Endothelial cell of umbilical vein (primary cell): ENCODE results near the gene KL. TPM values are rescaled to one million over a fixed set of nuclear protein-coding genes. Genes with fewer than 3 reads are reported as not detected.

ENCODE experiments used
- BruUV-seq: library from RNA; stranded (reverse); fragments of 400-500 nt; replicated peaks from 2 replicates; lab custom pipeline; 2021; lab: Mats Ljungman, UMichigan
- CTCF ChIA-PET: fragments of 300-600, 350-600 bp; sonication (Branson Sonifier 250); formaldehyde crosslinking; loops from one replicate; lab custom pipeline; 2021; ENCODE audit warnings: antibody characterized with exemption, inconsistent platforms; lab: Charles Lee
- POLR2A ChIA-PET: fragments of 300-600, 350-600 bp; sonication (Branson Sonifier 250); formaldehyde crosslinking; loops from one replicate; lab custom pipeline; 2021; ENCODE audit warnings: antibody characterized with exemption, inconsistent platforms; lab: Charles Lee
- DNase-seq: peaks from one replicate; pipeline ENCODE4 v3.0.0-alpha.2; 2011; ENCODE audit warnings: low read depth, low spot score
- FAIRE-seq: peaks from 2 replicates; lab custom pipeline; 2011; peaks lifted over from hg19 to GRCh38; lab: Jason Lieb, UNC
- H2AFZ ChIP-seq: 2 replicates; pipeline ENCODE4 v1.6.0; 2012; ENCODE audit warnings: low read depth, low read length, control low read depth, inconsistent platforms
- H3K27ac ChIP-seq: 2 replicates; pipeline ENCODE4 v1.5.1; 2011; ENCODE audit warnings: low read depth, mild to moderate bottlenecking, control low read depth, low read length, moderate library complexity; ENCODE audit not compliant: insufficient read depth
- H3K27me3 ChIP-seq, 2 experiments: 2 replicates each; pipeline versions ENCODE4 v1.6.0 to v1.6.1; 2011; ENCODE audit warnings: low read length in 2 of 2, mixed read lengths in 1 of 2; ENCODE audit not compliant: control insufficient read depth in 2 of 2, insufficient read depth in 2 of 2
- H3K36me3 ChIP-seq, 2 experiments: 2 replicates in 1 of 2; 3 replicates in 1 of 2; pipeline ENCODE4 v1.5.1; 2011; ENCODE audit warnings: low read length in 2 of 2, mild to moderate bottlenecking in 1 of 2, moderate library complexity in 1 of 2; ENCODE audit not compliant: control insufficient read depth in 2 of 2, insufficient read depth in 2 of 2; ENCODE audit errors: extremely low read depth in 1 of 2
- H3K4me1 ChIP-seq: 3 replicates; pipeline ENCODE4 v1.5.1; 2011; ENCODE audit warnings: mild to moderate bottlenecking, low read length; ENCODE audit not compliant: control insufficient read depth, insufficient read depth; ENCODE audit errors: extremely low read depth
- H3K4me2 ChIP-seq: 2 replicates; pipeline ENCODE4 v1.6.1; 2011; ENCODE audit warnings: low read length, control low read depth, mixed read lengths; ENCODE audit not compliant: insufficient read depth
- H3K4me3 ChIP-seq, 3 experiments: fragments of 200-600 bp in 1 of 3; sonication (generic), shearing (Covaris generic) in 1 of 3; replicated peaks in 1 of 3; 2 replicates each; pipeline ENCODE4 v1.5.1; 2011 to 2016; ENCODE audit warnings: control low read depth in 3 of 3, low read length in 3 of 3, mild to moderate bottlenecking in 2 of 3, inconsistent platforms in 1 of 3, low read depth in 1 of 3, moderate library complexity in 1 of 3; ENCODE audit not compliant: insufficient read depth in 1 of 3
- H3K79me2 ChIP-seq: 2 replicates; pipeline ENCODE4 v1.6.0; 2012; ENCODE audit warnings: low read length, inconsistent platforms; ENCODE audit not compliant: control insufficient read depth, insufficient read depth
- H3K9ac ChIP-seq: replicated peaks from 2 replicates; pipeline ENCODE3; 2011; ENCODE audit warnings: low read length, control low read depth; ENCODE audit not compliant: insufficient read depth; ENCODE audit errors: extremely low read depth
- H3K9me1 ChIP-seq: replicated peaks from 3 replicates; pipeline ENCODE4 v1.6.0; 2011; ENCODE audit warnings: mild to moderate bottlenecking, low read length; ENCODE audit not compliant: control insufficient read depth, insufficient read depth; ENCODE audit errors: extremely low read depth
- H3K9me3 ChIP-seq: replicated peaks from 2 replicates; pipeline ENCODE4 v1.5.1; 2012; ENCODE audit warnings: low read length, inconsistent platforms; ENCODE audit not compliant: control insufficient read depth, insufficient read depth
- H4K20me1 ChIP-seq: replicated peaks from 2 replicates; pipeline ENCODE3; 2011; ENCODE audit warnings: mild to moderate bottlenecking, low read length; ENCODE audit not compliant: control insufficient read depth, insufficient read depth; ENCODE audit errors: extremely low read depth
- EZH2 ChIP-seq: IDR thresholded peaks from 2 replicates; pipeline ENCODE4 v1.6.1; 2012; ENCODE audit warnings: borderline replicate concordance, low read depth, mild to moderate bottlenecking, moderate library complexity, low read length, inconsistent platforms; ENCODE audit not compliant: severe bottlenecking
- FOS ChIP-seq: IDR thresholded peaks from 2 replicates; pipeline ENCODE4 v1.6.1; 2011; ENCODE audit warnings: mild to moderate bottlenecking, low read length, moderate library complexity, borderline replicate concordance; ENCODE audit not compliant: insufficient read depth
- GATA2 ChIP-seq: IDR thresholded peaks from 2 replicates; pipeline ENCODE4 v1.7.0; 2011; ENCODE audit warnings: low read depth, mild to moderate bottlenecking, moderate library complexity, mixed read lengths, low read length; ENCODE audit not compliant: insufficient read length, insufficient read depth
- JUN ChIP-seq: IDR thresholded peaks from 2 replicates; pipeline ENCODE4 v1.6.1; 2011; ENCODE audit warnings: borderline replicate concordance, low read depth; ENCODE audit not compliant: insufficient read length, insufficient read depth
- MYC ChIP-seq: IDR thresholded peaks from one replicate; pipeline ENCODE4 v1.6.1; 2011; ENCODE audit warnings: mild to moderate bottlenecking, low read depth, low read length
- POLR2A ChIP-seq: IDR thresholded peaks from 2 replicates; pipeline ENCODE4 v1.6.1; 2012; ENCODE audit warnings: low read depth, mild to moderate bottlenecking, control low read depth, low read length
- POLR2AphosphoS5 ChIP-seq: IDR thresholded peaks from 2 replicates; pipeline ENCODE4 v1.6.1; 2012; ENCODE audit warnings: low read depth, mild to moderate bottlenecking, control low read depth, low read length, moderate library complexity; ENCODE audit not compliant: insufficient read depth
- dilution Hi-C: fragments of 300-500 bp; cut with MboI; formaldehyde crosslinking; loops from one replicate; pipeline ENCODE4 v1.15.0; 2019; ENCODE audit warnings: low sequenced_read_pairs; ENCODE audit not compliant: extremely low pct_ligation_motif_present
- intact Hi-C: fragments of 100-400 bp; cut with micrococcal nuclease; formaldehyde crosslinking; loops from one replicate; pipeline ENCODE4 v1.10.0; 2022
- polyA plus RNA-seq, 4 experiments: library from polyadenylated mRNA; depleted of rRNA in 3 of 4; stranded (reverse) in 3 of 4; unstranded in 1 of 4; fragments of >200 nt; gene quantifications; 2 replicates each; pipeline versions ENCODE4 v1.2.1 to v1.2.3, GENCODE V29; 2011 to 2012; ENCODE audit warnings: missing spikeins in 1 of 4
- total RNA-seq: library from RNA; stranded (reverse); gene quantifications from 2 replicates; pipeline ENCODE4 v1.2.3, GENCODE V29; 2021
- TF ChIP-seq, protein P1 (sequence below), 2 donors: IDR thresholded peaks; 1 replicate in 1 of 2; 2 replicates in 1 of 2; pipeline ENCODE4 v1.5.1; 2011; ENCODE audit warnings: low read length in 2 of 2, mild to moderate bottlenecking in 2 of 2, moderate library complexity in 2 of 2, control low read depth in 1 of 2, inconsistent platforms in 1 of 2, low read depth in 1 of 2; ENCODE audit not compliant: insufficient read depth in 1 of 2; ENCODE audit errors: extremely low read depth in 1 of 2
- TF ChIP-seq, protein P2 (sequence below): IDR thresholded peaks from 2 replicates; pipeline ENCODE4 v1.6.1; 2011; ENCODE audit not compliant: insufficient read depth, insufficient read length

KL gene
- total and polyA plus RNA-seq, 2 donors (not counting 3 experiments of a cell fraction or from before 2014, with no cell fraction given) = 0.01 to 0.07 TPM

DNA sequence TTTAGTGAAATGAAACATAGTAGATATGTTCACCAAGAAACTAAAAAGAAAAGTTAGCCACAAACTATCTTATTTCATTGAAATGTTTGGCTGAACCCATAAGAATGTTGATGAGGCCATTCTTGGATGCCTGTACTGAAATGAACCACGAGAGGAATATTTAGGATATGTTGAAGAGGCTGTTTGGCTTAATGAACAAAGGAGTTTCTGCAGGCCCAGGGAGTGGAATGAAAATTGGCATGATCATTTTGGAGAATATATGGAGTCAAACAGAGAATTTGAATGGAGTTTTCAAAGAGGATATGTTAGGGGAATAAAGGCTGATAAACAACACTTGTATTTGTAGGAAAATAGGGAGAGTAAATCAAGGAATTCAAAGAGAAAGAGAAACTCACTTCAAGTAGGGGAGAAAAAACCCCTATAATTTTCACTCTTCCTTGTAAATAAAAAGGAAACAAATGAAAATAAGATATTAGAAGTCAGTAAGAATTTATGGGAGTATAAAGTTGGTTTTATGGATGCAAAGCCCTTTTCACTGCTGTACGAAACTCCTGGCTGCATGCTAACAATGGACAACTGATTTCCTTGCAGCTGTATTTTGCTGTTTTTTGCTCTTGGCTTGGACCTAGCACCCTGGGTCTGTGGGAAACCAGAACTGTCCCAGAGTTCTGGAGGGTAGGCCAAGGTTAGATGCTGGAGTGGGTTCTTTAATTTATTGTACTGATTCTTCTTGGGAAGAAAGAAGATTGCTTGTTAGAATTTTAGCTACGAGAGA lies 36.5 kb downstream of the KL start:
- H3K4me2 ChIP-seq = no peak overlapping the region
- DNase-seq = no peak

More for the DNA sequence above, 36.5 kb downstream of the KL start:
- intact Hi-C loops = no loop called here
- Histone ChIP-seq H3K9ac (no peak overlapping the region), H3K4me1 (no peaks in the 10 kb centered on the region), H2AFZ (no peak overlapping the region), H3K27me3 (peaks cover 4 to 18% of the 10 kb centered on the region in 2 experiments), H3K36me3 (no peaks in the 10 kb centered on the region), H3K9me1 (no peaks in the 10 kb centered on the region), H3K27ac (no peak overlapping the region), H3K4me3 (no peak overlapping the region), H3K79me2 (no peaks in the 10 kb centered on the region), H4K20me1 (no peaks in the 10 kb centered on the region), H3K9me3 (no peaks in the 10 kb centered on the region)
- ChIA-PET CTCF (interaction anchor here (1.2 kb wide), 1 partner anchor 12 kb away, joined by 3 read pairs; no protein-coding TSS in a partner anchor), POLR2A (no interaction called here)
- TF ChIP-seq EZH2 (no peak), MYC (no peak), GATA2 (no peak), FOS (no peak), POLR2A (no peak), JUN (no peak), POLR2AphosphoS5 (no peak)
- TF ChIP-seq, protein P1, sequence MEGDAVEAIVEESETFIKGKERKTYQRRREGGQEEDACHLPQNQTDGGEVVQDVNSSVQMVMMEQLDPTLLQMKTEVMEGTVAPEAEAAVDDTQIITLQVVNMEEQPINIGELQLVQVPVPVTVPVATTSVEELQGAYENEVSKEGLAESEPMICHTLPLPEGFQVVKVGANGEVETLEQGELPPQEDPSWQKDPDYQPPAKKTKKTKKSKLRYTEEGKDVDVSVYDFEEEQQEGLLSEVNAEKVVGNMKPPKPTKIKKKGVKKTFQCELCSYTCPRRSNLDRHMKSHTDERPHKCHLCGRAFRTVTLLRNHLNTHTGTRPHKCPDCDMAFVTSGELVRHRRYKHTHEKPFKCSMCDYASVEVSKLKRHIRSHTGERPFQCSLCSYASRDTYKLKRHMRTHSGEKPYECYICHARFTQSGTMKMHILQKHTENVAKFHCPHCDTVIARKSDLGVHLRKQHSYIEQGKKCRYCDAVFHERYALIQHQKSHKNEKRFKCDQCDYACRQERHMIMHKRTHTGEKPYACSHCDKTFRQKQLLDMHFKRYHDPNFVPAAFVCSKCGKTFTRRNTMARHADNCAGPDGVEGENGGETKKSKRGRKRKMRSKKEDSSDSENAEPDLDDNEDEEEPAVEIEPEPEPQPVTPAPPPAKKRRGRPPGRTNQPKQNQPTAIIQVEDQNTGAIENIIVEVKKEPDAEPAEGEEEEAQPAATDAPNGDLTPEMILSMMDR (IDR thresholded peaks at IDR 0.05; ENCODE audit: extremely low read depth in 1 of 2, insufficient read depth in 1 of 2, low read depth in 1 of 2, low read length in 2 of 2) = no peak
- TF ChIP-seq, protein P2, sequence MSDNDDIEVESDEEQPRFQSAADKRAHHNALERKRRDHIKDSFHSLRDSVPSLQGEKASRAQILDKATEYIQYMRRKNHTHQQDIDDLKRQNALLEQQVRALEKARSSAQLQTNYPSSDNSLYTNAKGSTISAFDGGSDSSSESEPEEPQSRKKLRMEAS = no peak
- BruUV-seq = no TSS peak
- FAIRE-seq = no peak
- dilution Hi-C loops = no loop called here
